HEK293 (cell line): ENCODE measurements around the gene BORCS6.

Source experiments
- CTCF ChIA-PET: fragments of 350-600 bp; formaldehyde crosslinking; extraction: SDS; loops from one replicate; lab custom pipeline; 2021; ENCODE audit warnings: antibody characterized with exemption; lab: Yijun Ruan, JAX
- POLR2A ChIA-PET: fragments of 300-600 bp; formaldehyde crosslinking; extraction: SDS; loops from one replicate; lab custom pipeline; 2020; ENCODE audit warnings: antibody characterized with exemption, inconsistent platforms; lab: Yijun Ruan, JAX
- H3K27ac ChIP-seq: fragments of 200-500 bp; sonication (Bioruptor generic); 2 replicates; pipeline ENCODE4 v1.5.1; 2014; ENCODE audit warnings: low read depth, low read length, control low read depth, inconsistent platforms; ENCODE audit errors: extremely low read depth
- H3K36me3 ChIP-seq, 2 experiments: fragments of 200-500 bp in 1 of 2; sonication (Bioruptor generic) in 1 of 2; 1 replicate in 1 of 2; 2 replicates in 1 of 2; pipeline ENCODE4 v1.5.1; 2014 to 2017; ENCODE audit warnings: inconsistent platforms in 2 of 2, low read length in 2 of 2; ENCODE audit not compliant: control insufficient read depth in 2 of 2, insufficient read depth in 1 of 2
- H3K4me1 ChIP-seq: fragments of 200-500 bp; sonication (Bioruptor generic); 2 replicates; pipeline ENCODE4 v1.5.1; 2014; ENCODE audit warnings: mild to moderate bottlenecking, low read length, inconsistent platforms; ENCODE audit not compliant: control insufficient read depth, insufficient read depth
- H3K4me3 ChIP-seq: 2 replicates; pipeline ENCODE4 v1.5.1; 2011; ENCODE audit warnings: low read depth, mild to moderate bottlenecking, control low read depth, low read length, moderate library complexity
- H3K9me3 ChIP-seq: fragments of 200-500 bp; sonication (Bioruptor generic); 2 replicates; pipeline ENCODE4 v1.5.1; 2014; ENCODE audit warnings: low read depth, low read length, inconsistent platforms; ENCODE audit not compliant: control insufficient read depth, insufficient read depth
- BCL11B ChIP-seq: fragments of 450-650 bp; formaldehyde crosslinking; IDR thresholded peaks from 2 replicates; pipeline ENCODE4 v1.5.1; 2016; ENCODE audit warnings: low read depth, missing biosample characterization, missing genetic modification characterization
- HOXC10 ChIP-seq: sonication (generic); formaldehyde crosslinking; IDR thresholded peaks from 2 replicates; pipeline ENCODE4 v1.8.1; 2023; ENCODE audit warnings: mild to moderate bottlenecking, missing genetic modification reagents
- INSM2 ChIP-seq: fragments of 450-650 bp; formaldehyde crosslinking; IDR thresholded peaks from 2 replicates; pipeline ENCODE4 v1.5.1; 2016; ENCODE audit warnings: missing biosample characterization, missing genetic modification characterization
- MYNN ChIP-seq: fragments of 450-650 bp; formaldehyde crosslinking; IDR thresholded peaks from 2 replicates; pipeline ENCODE4 v1.5.1; 2016; ENCODE audit warnings: missing biosample characterization, missing genetic modification characterization, borderline replicate concordance
- PRDM2 ChIP-seq: fragments of 450-650 bp; formaldehyde crosslinking; IDR thresholded peaks from 2 replicates; pipeline ENCODE4 v1.5.1; 2016; ENCODE audit warnings: missing biosample characterization, missing genetic modification characterization, borderline replicate concordance
- TSHZ1 ChIP-seq: fragments of 450-650 bp; formaldehyde crosslinking; IDR thresholded peaks from 2 replicates; pipeline ENCODE4 v1.5.1; 2016; ENCODE audit warnings: missing biosample characterization, missing genetic modification characterization, borderline replicate concordance
- ZBTB48 ChIP-seq: fragments of 450-650 bp; formaldehyde crosslinking; IDR thresholded peaks from 2 replicates; pipeline ENCODE4 v1.5.1; 2016; ENCODE audit warnings: missing biosample characterization, missing genetic modification characterization
- ZFP3 ChIP-seq: fragments of 450-650 bp; formaldehyde crosslinking; IDR thresholded peaks from 2 replicates; pipeline ENCODE4 v1.5.1; 2016; ENCODE audit warnings: low read depth, missing biosample characterization, missing genetic modification characterization
- ZFP69B ChIP-seq: fragments of 450-650 bp; formaldehyde crosslinking; IDR thresholded peaks from 2 replicates; pipeline ENCODE4 v1.5.1; 2016; ENCODE audit warnings: missing biosample characterization, missing genetic modification characterization
- ZIC2 ChIP-seq: fragments of 450-650 bp; formaldehyde crosslinking; IDR thresholded peaks from 2 replicates; pipeline ENCODE4 v1.5.1; 2016; ENCODE audit warnings: missing biosample characterization, missing genetic modification characterization
- ZNF157 ChIP-seq: fragments of 450-650 bp; formaldehyde crosslinking; IDR thresholded peaks from 2 replicates; pipeline ENCODE4 v1.5.1; 2016; ENCODE audit warnings: missing biosample characterization, missing genetic modification characterization
- ZNF311 ChIP-seq: fragments of 450-650 bp; formaldehyde crosslinking; IDR thresholded peaks from 2 replicates; pipeline ENCODE4 v1.5.1; 2017; ENCODE audit warnings: missing biosample characterization, missing genetic modification characterization, borderline replicate concordance
- ZNF350 ChIP-seq: fragments of 450-650 bp; formaldehyde crosslinking; IDR thresholded peaks from 2 replicates; pipeline ENCODE4 v1.5.0; 2017; ENCODE audit warnings: missing biosample characterization, mild to moderate bottlenecking, missing genetic modification characterization
- ZNF37A ChIP-seq: fragments of 450-650 bp; IDR thresholded peaks from 2 replicates; pipeline ENCODE4 v1.5.1; 2018; ENCODE audit warnings: missing biosample characterization, missing genetic modification characterization
- ZNF514 ChIP-seq: fragments of 450-650 bp; formaldehyde crosslinking; IDR thresholded peaks from 2 replicates; pipeline ENCODE4 v1.5.1; 2016; ENCODE audit warnings: missing biosample characterization, missing genetic modification characterization
- ZNF544 ChIP-seq: fragments of 450-650 bp; formaldehyde crosslinking; IDR thresholded peaks from 2 replicates; pipeline ENCODE4 v1.5.0; 2017; ENCODE audit warnings: missing biosample characterization, missing genetic modification characterization
- ZNF558 ChIP-seq: fragments of 450-650 bp; formaldehyde crosslinking; IDR thresholded peaks from 2 replicates; pipeline ENCODE4 v1.5.1; 2016; ENCODE audit warnings: missing biosample characterization, missing genetic modification characterization
- ZNF777 ChIP-seq: fragments of 450-650 bp; formaldehyde crosslinking; IDR thresholded peaks from 2 replicates; pipeline ENCODE4 v1.5.1; 2017; ENCODE audit warnings: missing biosample characterization, missing genetic modification characterization, borderline replicate concordance
- ZSCAN16 ChIP-seq: fragments of 450-650 bp; formaldehyde crosslinking; IDR thresholded peaks from 2 replicates; pipeline ENCODE4 v1.5.1; 2016; ENCODE audit warnings: missing biosample characterization, missing genetic modification characterization
- TF ChIP-seq, protein P1 (sequence below): fragments of 450-650 bp; formaldehyde crosslinking; IDR thresholded peaks from 2 replicates; pipeline ENCODE4 v1.5.1; 2017; ENCODE audit warnings: missing biosample characterization, missing genetic modification characterization
- TF ChIP-seq, protein P2 (sequence below): fragments of 450-650 bp; formaldehyde crosslinking; IDR thresholded peaks from 2 replicates; pipeline ENCODE4 v1.5.1; 2016; ENCODE audit warnings: missing biosample characterization, missing genetic modification characterization

The BORCS6 gene

GRCh38 chr17:8222630-8223355, 32.8 kb upstream of the BORCS6 start:
- POLR2A ChIA-PET, result interaction anchor here (0.7 to 9.6 kb wide), 21 partner anchors 13 to 153 kb away, joined by 3 to 218 read pairs (median 8); partner anchors contain the start of genes ALOXE3, AURKB, BORCS6 and CTC1
- H3K4me1 ChIP-seq, result peaks cover 12% of the 10 kb centered on the region
- TF ChIP-seq, protein P1, sequence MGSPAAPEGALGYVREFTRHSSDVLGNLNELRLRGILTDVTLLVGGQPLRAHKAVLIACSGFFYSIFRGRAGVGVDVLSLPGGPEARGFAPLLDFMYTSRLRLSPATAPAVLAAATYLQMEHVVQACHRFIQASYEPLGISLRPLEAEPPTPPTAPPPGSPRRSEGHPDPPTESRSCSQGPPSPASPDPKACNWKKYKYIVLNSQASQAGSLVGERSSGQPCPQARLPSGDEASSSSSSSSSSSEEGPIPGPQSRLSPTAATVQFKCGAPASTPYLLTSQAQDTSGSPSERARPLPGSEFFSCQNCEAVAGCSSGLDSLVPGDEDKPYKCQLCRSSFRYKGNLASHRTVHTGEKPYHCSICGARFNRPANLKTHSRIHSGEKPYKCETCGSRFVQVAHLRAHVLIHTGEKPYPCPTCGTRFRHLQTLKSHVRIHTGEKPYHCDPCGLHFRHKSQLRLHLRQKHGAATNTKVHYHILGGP (tag by site-specific recombination), result 0 out of 2 replicates have a peak, but pooled peaks have one; percentile 30
- TF ChIP-seq MYNN (tag by site-specific recombination) (no peak), ZIC2 (tag by site-specific recombination) (no peak), ZNF544 (no peak), ZBTB48 (tag by site-specific recombination) (peak; percentile 52), ZFP69B (tag by site-specific recombination) (peak; percentile 98), ZNF37A (0 out of 2 replicates have a peak, but pooled peaks have one; percentile 41), HOXC10 (CRISPR knock-in tag) (no peak), ZFP3 (tag by site-specific recombination) (no peak), TSHZ1 (no peak), ZNF157 (tag by site-specific recombination) (no peak), ZNF558 (tag by site-specific recombination) (no peak), INSM2 (tag by site-specific recombination) (peak; percentile 66; the same call in 1 of the 2 replicates), ZNF311 (no peak), ZSCAN16 (tag by site-specific recombination) (no peak), PRDM2 (tag by site-specific recombination) (no peak), ZNF350 (no peak), ZNF777 (tag by site-specific recombination) (peak; percentile 69; the same call in 1 of the 2 replicates), ZNF514 (tag by site-specific recombination) (no peak), BCL11B (tag by site-specific recombination) (peak; percentile 97)
- TF ChIP-seq, protein P2, sequence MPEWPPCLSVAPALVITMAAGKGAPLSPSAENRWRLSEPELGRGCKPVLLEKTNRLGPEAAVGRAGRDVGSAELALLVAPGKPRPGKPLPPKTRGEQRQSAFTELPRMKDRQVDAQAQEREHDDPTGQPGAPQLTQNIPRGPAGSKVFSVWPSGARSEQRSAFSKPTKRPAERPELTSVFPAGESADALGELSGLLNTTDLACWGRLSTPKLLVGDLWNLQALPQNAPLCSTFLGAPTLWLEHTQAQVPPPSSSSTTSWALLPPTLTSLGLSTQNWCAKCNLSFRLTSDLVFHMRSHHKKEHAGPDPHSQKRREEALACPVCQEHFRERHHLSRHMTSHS, result no peak

More at GRCh38 chr17:8222630-8223355, 32.8 kb upstream of the BORCS6 start:
- Histone ChIP-seq H3K9me3 (no peaks in the 10 kb centered on the region), H3K4me3 (peak overlapping the region; percentile 78), H3K36me3 (peaks cover 0 to 8% of the 10 kb centered on the region in 2 experiments; a peak in 1 of 3 replicates), H3K27ac (peak overlapping the region; percentile 70)
- CTCF ChIA-PET, result interaction anchor here (0.7 to 1.9 kb wide), 11 partner anchors 12 to 487 kb away, joined by 3 to 19 read pairs (median 4); partner anchors contain the start of genes AURKB, BORCS6 and SLC25A35
